ENCODE measurements around the gene C19orf47.

- no peak for TF ChIP-seq POLR2AphosphoS5 (IDR thresholded peaks at IDR 0.05; ENCODE audit: borderline replicate concordance, low read depth, low read length)
- TF ChIP-seq EZH2 (IDR thresholded peaks at IDR 0.05), result no peak
Observed at GRCh38 chr19:40320558-40320935, 27.6 kb downstream of the C19orf47 start.
